Neural cell (in vitro differentiated cells): ENCODE results near the gene CKAP4. TPM values are rescaled to one million over a fixed set of nuclear protein-coding genes. Genes with fewer than 3 reads are reported as not detected.

Source experiments
- H2AFZ ChIP-seq: fragments of 200-600, 300-800 bp; sonication (generic), shearing (Covaris generic); 2 replicates; pipeline ENCODE4 v1.6.0; 2014; ENCODE audit warnings: low read depth, mild to moderate bottlenecking, antibody characterized with exemption, low read length, moderate library complexity
- H3F3A ChIP-seq: fragments of 200-600 bp; shearing (Covaris generic); 2 replicates; pipeline ENCODE4 v1.6.1; 2016; ENCODE audit warnings: mild to moderate bottlenecking, moderate library complexity, mixed read lengths, antibody characterized with exemption, low read length; ENCODE audit not compliant: insufficient read depth, poor library complexity, severe bottlenecking
- H3K27ac ChIP-seq: fragments of 200-600, 300-800 bp; sonication (generic), shearing (Covaris generic); 2 replicates; pipeline ENCODE4 v1.5.1; 2014; ENCODE audit warnings: mild to moderate bottlenecking, low read length, moderate library complexity
- H3K27me3 ChIP-seq: fragments of 300-800, 200-600 bp; sonication (generic), shearing (Covaris generic); 2 replicates; pipeline ENCODE4 v1.6.0; 2014; ENCODE audit warnings: mild to moderate bottlenecking, low read depth, low read length, moderate library complexity; ENCODE audit not compliant: insufficient read depth
- H3K36me3 ChIP-seq: fragments of 300-800, 200-600 bp; sonication (generic), shearing (Covaris generic); 2 replicates; pipeline ENCODE4 v1.5.1; 2014; ENCODE audit warnings: mild to moderate bottlenecking, antibody characterized with exemption, low read length, moderate library complexity; ENCODE audit not compliant: insufficient read depth
- H3K4me2 ChIP-seq: fragments of 300-800, 200-600 bp; sonication (generic), shearing (Covaris generic); 2 replicates; pipeline ENCODE4 v1.6.0; 2014; ENCODE audit warnings: mild to moderate bottlenecking, low read length
- H3K4me3 ChIP-seq: fragments of 300-800, 200-600 bp; sonication (generic), shearing (Covaris generic); 2 replicates; pipeline ENCODE4 v1.5.1; 2014; ENCODE audit warnings: mild to moderate bottlenecking, low read length, moderate library complexity
- H3K79me2 ChIP-seq: fragments of 200-600 bp; shearing (Covaris generic); replicated peaks from 2 replicates; pipeline ENCODE4 v1.6.0; 2014; ENCODE audit warnings: mild to moderate bottlenecking, low read length, moderate library complexity; ENCODE audit not compliant: insufficient read depth
- H3K9ac ChIP-seq: fragments of 300-800, 200-600 bp; sonication (generic), shearing (Covaris generic); 2 replicates; pipeline ENCODE4 v1.6.1; 2016; ENCODE audit warnings: mild to moderate bottlenecking, low read length, mixed read lengths
- H3K9me2 ChIP-seq: fragments of 200-600 bp; shearing (Covaris generic); 2 replicates; pipeline ENCODE4 v1.6.1; 2016; ENCODE audit warnings: mild to moderate bottlenecking, low read length, mixed read lengths; ENCODE audit not compliant: insufficient read depth
- H3K9me3 ChIP-seq: fragments of 200-600, 300-800 bp; sonication (generic), shearing (Covaris generic); 2 replicates; pipeline ENCODE4 v1.6.1; 2016; ENCODE audit warnings: mild to moderate bottlenecking, mixed run types, low read length, moderate library complexity, mixed read lengths
- H4K20me1 ChIP-seq: fragments of 200-600 bp; shearing (Covaris generic); 2 replicates; pipeline ENCODE4 v1.6.1; 2016; ENCODE audit warnings: mild to moderate bottlenecking, mixed run types; ENCODE audit not compliant: insufficient read depth
- CTCF ChIP-seq: fragments of 450-650 bp; IDR thresholded peaks from 2 replicates; pipeline ENCODE4 v1.5.1; 2014; ENCODE audit warnings: antibody characterized with exemption, mild to moderate bottlenecking, moderate library complexity; ENCODE audit not compliant: poor library complexity, severe bottlenecking
- EP300 ChIP-seq: fragments of 450-650 bp; conservative IDR thresholded peaks from 2 replicates; pipeline ENCODE4 v1.6.1; 2014; ENCODE audit warnings: antibody characterized with exemption, mild to moderate bottlenecking, moderate library complexity; ENCODE audit not compliant: poor library complexity, severe bottlenecking
- EZH2 ChIP-seq: fragments of 200-600, 300-800 bp; shearing (Covaris generic), sonication (generic); IDR thresholded peaks from 2 replicates; pipeline ENCODE4 v1.6.1; 2014; ENCODE audit warnings: antibody characterized with exemption, low read length, borderline replicate concordance, mild to moderate bottlenecking; ENCODE audit not compliant: insufficient read depth, poor library complexity, severe bottlenecking
- MXI1 ChIP-seq: fragments of 450-650 bp; conservative IDR thresholded peaks from 2 replicates; pipeline ENCODE4 v1.6.1; 2014; ENCODE audit warnings: antibody characterized with exemption, mild to moderate bottlenecking; ENCODE audit not compliant: poor library complexity, severe bottlenecking
- POLR2AphosphoS5 ChIP-seq: IDR thresholded peaks from 2 replicates; pipeline ENCODE4 v1.6.1; 2012
- RAD21 ChIP-seq: fragments of 450-650 bp; conservative IDR thresholded peaks from 2 replicates; pipeline ENCODE4 v1.6.1; 2014; ENCODE audit warnings: antibody characterized with exemption, mild to moderate bottlenecking, moderate library complexity
- REST ChIP-seq: IDR thresholded peaks from 2 replicates; pipeline ENCODE4 v1.6.1; 2012; ENCODE audit warnings: borderline replicate concordance
- SMC3 ChIP-seq: fragments of 450-650 bp; conservative IDR thresholded peaks from 2 replicates; pipeline ENCODE4 v1.6.1; 2014; ENCODE audit warnings: antibody characterized with exemption, mild to moderate bottlenecking, moderate library complexity; ENCODE audit not compliant: poor library complexity
- TAF1 ChIP-seq: IDR thresholded peaks from 2 replicates; pipeline ENCODE4 v1.6.1; 2012; ENCODE audit warnings: low read depth
- polyA plus RNA-seq: library from polyadenylated mRNA; depleted of rRNA; stranded (reverse); fragments of >200 nt; gene quantifications from 2 replicates; pipeline ENCODE4 v1.2.3, GENCODE V29; 2014

The CKAP4 gene
- polyA plus RNA-seq, 1 donor from 2014 or later = 50.0 TPM

GRCh38 chr12:106275458-106275857, 27.6 kb upstream of the CKAP4 start:
- Histone ChIP-seq H3K9me2 (no peaks in the 10 kb centered on the region), H3K36me3 (no peaks in the 10 kb centered on the region), H3K27ac (no peak overlapping the region), H3F3A (no peaks in the 10 kb centered on the region), H2AFZ (no peak overlapping the region), H3K9me3 (no peaks in the 10 kb centered on the region), H3K27me3 (no peaks in the 10 kb centered on the region), H3K9ac (no peak overlapping the region), H3K79me2 (no peaks in the 10 kb centered on the region), H3K4me2 (no peak overlapping the region), H3K4me3 (no peak overlapping the region), H4K20me1 (no peaks in the 10 kb centered on the region)
- TF ChIP-seq EP300 = no peak
- TF ChIP-seq POLR2AphosphoS5 = no peak
- no peak for TF ChIP-seq CTCF
- TF ChIP-seq MXI1 = no peak
- no peak for TF ChIP-seq EZH2
- no peak for TF ChIP-seq REST
- TF ChIP-seq TAF1 = no peak
- no peak for TF ChIP-seq SMC3
- TF ChIP-seq RAD21 = no peak

DNA sequence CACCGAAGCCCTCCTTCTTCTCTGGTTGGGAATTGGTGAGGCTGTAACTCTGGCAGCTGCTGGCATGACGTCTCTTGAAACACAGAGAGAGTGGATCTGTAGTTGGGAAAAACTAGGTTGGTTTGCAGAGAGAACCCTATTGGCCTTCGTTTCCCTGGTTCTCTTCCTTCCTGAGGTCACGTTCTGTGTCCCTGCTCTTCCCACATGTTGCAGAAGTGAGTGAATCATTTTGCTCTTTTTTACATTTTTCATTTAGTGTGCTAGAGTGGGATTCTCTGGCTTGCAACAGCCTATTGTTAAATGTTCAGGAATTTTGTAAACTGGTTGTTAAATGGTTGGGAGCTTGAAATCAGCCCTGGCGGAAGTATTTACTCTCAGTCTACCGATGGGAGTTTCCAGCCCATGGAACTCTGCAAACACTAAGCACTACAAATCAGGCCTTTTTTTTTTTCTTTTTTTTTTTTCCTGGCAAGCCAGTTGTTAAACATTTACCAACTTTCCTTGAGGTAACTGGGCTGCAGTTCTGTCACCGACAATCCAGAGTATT, 26.8 kb upstream of the CKAP4 start:
- no peaks in the 10 kb centered on the region for H3K9me2 ChIP-seq
- H3K27me3 ChIP-seq = no peaks in the 10 kb centered on the region
- H3K4me3 ChIP-seq = no peak overlapping the region
- no peak overlapping the region for H3K9ac ChIP-seq
- H3F3A ChIP-seq = no peaks in the 10 kb centered on the region
- no peaks in the 10 kb centered on the region for H3K36me3 ChIP-seq
- no peak overlapping the region for H2AFZ ChIP-seq
- H4K20me1 ChIP-seq = no peaks in the 10 kb centered on the region
- no peak overlapping the region for H3K27ac ChIP-seq
- no peak overlapping the region for H3K4me2 ChIP-seq
- no peak for TF ChIP-seq EZH2
- no peak for TF ChIP-seq TAF1
- no peak for TF ChIP-seq MXI1
- no peak for TF ChIP-seq CTCF
- TF ChIP-seq EP300 = no peak
- no peak for TF ChIP-seq REST
- no peak for TF ChIP-seq POLR2AphosphoS5
- no peak for TF ChIP-seq SMC3
- TF ChIP-seq RAD21 = no peak
- H3K9me3 ChIP-seq = no peaks in the 10 kb centered on the region
- no peaks in the 10 kb centered on the region for H3K79me2 ChIP-seq
